HS-27A (cell line): ENCODE measurements around the gene SMYD3.

Experiments
- DNase-seq: peaks from one replicate; pipeline ENCODE4 v3.0.0-alpha.2; 2012; ENCODE audit warnings: low read depth, missing footprints

The SMYD3 gene

DNA sequence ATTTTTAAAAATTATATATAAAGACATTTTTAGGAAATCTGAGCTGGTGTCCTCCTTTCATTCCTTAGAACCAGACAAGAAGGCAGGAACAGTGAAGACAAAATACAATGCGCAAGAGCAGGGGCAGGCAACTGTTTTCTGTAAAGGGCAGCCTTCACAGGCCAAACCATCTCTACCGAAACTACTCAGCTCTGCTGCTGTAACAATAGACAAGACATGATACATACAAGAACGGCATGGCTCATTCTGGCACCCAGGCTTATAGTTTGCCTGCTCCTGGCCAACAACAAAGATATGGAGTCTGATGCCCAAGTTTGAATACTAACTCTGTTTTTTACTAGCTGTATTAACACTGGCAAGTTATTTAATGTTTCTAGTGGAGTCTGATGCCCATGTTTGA lies 232.0 kb downstream of the SMYD3 start:
- DNase-seq: no peak

DNA sequence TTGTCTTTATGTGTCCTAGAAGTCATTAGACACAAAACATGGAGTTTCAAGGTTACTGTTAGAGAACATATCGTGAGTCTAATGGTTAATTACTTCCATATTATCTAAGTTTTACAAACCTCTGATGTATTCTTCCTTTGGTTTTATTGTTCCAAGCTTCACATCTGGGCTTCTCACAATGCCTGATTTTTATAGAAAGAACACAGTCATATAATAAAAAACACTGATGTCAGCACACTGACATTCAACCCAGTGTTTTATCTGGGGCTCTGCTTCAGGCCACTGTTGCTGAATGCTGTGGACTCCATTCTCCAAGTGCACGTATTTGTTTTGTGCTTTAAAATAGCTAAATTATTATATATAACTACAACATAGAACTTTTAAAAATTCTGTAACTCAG lies 232.9 kb downstream of the SMYD3 start:
- DNase-seq: no peak

DNA sequence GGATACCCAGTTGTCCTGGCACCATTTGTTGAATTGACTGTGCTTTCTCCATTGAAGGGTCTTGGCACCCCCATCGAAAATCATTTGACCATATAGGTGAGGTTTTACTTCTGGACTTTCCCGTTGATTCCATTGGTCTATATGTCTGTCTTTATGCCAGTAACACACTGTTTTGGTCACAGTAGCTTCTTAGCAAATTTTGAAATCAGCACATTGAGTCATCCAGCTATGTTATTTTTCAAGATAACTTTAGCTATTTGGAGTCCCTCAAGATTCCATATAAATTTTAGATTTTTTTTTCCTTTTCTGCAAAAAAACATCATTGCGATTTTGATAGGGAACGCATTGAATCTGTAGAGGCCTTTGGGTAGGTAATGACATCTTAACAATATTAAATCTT lies 235.6 kb downstream of the SMYD3 start:
- DNase-seq: no peak

DNA sequence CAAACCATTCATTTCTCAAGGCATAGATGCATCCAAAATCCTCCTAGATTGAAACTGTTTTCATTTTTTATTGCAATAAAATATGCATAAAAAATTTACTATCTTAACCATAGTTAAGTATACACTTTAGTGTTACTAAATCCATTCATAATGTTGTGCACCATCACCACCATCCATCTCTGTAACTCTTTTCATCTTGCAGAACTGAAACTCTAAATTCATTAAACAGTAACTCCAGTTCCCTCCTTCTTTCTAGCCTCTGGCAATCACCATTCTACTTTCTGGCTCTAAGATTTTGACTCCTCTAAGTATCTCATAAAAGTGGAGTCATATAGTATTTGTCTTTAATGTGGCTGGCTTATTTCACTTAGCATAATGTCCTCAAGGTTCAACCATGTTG lies 236.8 kb downstream of the SMYD3 start:
- DNase-seq: no peak

DNA sequence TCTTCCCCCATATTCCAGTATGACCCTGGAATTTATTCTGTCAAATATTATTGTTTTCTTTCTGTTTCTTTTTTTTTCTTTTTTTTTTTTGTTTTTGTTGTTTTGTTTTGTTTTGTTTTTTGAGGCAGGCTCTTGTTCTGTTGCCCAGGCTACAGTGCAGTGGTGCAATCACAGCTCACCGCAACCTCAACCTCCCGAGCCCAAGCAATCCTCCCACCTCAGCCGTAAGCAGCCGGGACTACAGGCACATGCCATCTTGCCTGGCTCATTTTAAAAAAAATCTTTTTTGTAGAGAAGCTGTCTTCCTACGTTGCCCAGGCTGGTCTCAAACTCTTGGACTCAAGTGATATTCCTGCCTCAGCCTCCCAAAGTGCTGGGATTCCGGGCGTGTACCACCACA lies 237.6 kb downstream of the SMYD3 start:
- no peak for DNase-seq

DNA sequence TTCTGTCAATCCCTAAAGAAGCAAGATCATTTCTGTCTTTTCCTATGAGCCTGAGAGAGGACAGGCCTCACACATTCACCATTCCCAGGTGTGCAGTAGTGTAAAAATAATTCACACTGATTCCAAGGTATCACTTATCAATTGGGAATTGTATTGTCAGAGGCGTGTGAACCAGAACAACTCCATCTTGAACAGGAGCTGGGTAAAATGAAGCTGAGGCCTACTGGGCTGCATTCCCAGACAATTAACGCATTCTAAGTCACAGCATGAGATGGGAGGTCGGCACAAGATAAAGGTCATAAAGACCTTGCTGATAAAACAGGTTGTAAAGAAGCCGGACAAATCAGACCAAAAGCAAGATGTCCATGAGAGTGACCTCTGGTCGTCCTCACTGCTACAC lies 239.2 kb downstream of the SMYD3 start:
- DNase-seq: no peak

DNA sequence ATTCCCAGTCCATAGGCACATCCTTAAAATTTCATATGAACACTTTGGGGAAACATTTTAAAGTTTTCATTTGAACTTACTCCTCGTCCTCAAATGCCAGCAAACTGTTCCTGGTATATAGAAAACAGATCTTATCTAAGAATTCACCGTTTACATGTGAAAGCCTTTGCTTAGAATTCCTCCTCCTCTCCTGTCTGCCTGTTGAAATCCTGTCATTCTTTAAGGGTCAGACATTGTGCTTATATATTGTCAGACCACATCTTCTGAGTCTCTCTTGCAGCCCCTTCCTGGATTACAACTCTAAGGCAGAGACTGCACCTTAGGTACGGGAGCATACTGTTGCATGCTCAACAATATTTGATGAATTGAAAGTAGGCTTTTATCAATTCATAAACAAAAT lies 239.7 kb downstream of the SMYD3 start:
- no peak for DNase-seq

DNA sequence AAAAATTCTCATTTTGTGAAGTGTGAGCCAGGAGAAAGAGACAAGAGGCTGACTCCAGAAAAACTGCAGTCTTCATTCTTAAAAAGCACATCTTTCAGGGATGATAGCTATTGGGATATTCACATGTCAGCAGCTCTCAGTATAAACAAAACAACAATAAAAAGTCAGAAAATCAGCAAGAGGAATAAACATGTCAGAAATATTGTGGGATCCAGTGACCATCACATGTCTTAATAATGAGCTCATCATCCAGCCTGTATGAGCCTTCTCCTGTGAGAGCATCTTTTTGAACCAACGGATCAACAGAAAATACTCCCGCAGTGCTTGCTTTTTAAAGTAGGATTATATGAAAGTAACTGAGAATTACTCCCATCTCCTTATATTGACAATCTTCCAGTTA lies 241.6 kb downstream of the SMYD3 start:
- DNase-seq: no peak

DNA sequence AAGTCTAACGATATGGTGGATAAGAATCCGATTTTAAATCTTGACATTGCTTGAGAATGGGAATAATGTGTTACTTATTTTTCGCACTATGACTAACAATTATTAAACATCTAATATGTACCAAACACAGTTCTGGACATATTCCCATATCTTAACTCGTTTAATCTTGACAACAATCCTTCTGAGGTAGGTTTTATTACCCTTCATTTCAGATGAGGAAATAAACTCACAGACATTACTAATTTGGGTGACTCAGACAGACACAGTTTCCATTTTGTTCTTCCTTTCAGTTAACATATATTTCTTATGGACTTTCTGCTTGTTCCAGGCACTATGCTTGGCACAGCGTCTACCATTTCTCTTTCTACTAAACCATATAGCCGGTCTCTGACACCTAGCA lies 244.8 kb downstream of the SMYD3 start:
- no peak for DNase-seq

DNA sequence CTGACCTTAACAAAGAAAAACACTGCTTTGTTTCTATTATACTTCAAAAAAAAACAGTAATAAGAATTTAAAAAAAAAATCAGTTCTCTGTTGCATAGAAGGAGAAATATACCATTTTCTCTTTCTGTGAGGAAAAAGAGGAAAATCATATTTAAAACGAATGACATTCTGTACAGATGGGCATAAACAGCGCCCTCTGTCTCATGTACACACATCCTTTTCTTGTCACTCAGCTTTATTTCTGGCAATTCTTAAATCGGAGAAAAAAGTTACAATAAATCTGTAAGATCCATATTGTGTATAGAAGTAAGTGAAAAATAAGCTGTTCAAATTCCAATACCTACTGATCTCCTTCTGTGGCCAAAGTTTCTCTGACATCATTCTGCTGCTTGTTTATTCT lies 245.4 kb downstream of the SMYD3 start:
- DNase-seq: no peak

DNA sequence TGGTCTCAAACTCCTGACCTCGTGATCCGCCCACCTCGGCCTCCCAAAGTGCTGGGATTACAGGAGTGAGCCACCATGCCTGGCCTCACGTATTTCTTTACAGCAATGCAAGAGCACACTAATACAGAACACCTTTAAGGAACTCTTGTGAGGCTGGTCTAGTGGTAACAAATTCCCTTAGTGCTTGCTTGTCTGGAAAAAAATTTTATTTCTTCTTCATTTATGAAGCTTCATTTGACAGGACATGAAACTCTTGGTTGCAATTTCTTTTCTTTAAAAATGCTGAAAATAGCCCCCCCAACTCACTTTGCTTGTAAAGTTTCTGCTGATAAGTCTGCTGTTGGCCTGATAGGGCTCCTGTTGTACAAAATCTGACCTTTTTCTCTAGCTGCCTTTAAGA lies 248.8 kb downstream of the SMYD3 start:
- no peak for DNase-seq

DNA sequence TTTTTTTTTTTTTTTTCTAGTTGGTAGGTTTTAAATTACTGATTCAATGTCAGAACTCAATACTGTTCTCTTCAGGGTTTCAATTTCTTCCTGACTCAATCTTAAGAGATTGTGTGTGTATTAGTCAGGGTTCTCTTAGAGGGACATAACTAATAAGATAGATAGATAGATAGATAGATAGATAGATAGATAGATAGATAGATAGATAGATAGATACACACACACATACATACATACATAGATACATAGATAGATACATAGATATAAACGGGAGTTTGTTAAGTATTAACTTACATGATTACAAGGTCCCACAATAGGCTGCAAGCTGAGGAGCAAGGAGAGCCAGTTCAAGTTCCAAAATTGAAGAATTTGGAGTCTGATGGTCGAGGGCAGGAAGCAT lies 251.3 kb downstream of the SMYD3 start:
- DNase-seq: no peak

DNA sequence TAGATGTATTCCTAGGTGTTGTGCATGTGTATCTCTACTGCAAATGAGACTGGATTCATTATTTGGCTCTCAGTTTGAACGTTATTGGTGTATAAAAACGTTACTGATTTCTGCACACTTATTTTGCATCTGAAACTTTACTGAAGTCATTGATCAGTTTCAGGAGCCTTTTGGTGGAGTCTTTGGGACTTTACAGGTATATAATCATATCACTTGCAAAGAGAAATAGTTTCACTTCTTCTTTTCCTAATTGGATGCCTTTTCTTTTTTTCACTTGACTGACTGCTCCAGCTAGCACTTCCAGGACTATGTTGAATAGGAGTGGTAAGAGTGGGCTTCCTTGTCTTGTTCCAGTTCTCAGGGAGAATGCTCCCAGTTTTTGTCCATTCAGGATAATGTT lies 252.2 kb downstream of the SMYD3 start:
- DNase-seq: no peak

DNA sequence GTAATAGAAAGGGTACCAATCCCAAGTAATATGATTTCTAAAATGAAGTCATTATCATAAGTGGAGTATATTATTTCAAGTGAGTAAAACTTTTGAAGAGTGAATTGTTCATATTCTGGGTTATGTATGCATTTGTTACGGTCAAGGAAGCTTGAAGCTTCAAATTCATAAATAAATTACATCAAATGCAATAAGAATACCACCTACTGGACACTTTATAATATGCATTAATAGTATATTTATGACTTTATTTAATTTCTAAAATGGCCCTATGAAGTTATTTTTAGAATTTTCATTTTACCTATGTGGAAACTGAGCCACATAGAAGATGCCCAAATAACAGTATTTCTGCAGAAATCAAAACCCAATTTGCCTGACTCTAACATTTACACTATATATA lies 260.6 kb downstream of the SMYD3 start:
- no peak for DNase-seq

DNA sequence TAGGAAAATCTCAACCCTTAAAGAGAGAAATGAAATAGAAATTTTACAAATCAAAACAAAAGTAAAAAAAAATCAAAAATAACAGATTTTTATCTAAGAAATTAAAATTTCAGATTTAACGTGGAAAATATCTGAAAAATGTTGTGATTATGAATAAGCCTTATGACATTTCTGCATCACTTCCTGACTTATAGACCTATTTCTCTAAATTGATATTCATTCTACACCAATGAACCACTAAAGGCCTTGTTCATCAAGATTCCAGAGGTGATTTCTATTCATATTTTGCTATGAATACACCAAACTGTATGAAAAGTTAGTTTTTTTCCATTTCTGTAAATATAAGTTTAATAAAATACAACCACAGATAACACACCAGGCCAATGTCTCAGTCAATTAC lies 261.5 kb downstream of the SMYD3 start:
- peak; percentile 12 for DNase-seq

DNA sequence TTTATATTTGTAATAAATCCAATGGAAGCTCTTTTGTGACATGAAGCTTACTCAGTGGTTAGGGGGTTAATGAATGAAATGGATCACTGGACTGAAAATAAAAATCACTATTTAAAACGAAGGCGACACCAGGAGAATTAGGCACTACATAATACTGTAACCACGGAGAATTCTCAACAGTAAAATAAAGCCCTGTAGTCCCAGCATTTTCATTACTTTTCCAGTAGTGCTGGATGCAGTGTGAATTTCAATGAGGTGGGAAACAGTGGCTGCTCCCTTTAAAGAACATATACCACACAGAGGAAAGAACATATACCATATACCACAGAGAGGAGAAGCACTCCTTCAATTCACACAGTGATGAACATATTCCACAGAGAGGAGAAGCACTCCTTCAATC lies 275.0 kb downstream of the SMYD3 start:
- DNase-seq: no peak

DNA sequence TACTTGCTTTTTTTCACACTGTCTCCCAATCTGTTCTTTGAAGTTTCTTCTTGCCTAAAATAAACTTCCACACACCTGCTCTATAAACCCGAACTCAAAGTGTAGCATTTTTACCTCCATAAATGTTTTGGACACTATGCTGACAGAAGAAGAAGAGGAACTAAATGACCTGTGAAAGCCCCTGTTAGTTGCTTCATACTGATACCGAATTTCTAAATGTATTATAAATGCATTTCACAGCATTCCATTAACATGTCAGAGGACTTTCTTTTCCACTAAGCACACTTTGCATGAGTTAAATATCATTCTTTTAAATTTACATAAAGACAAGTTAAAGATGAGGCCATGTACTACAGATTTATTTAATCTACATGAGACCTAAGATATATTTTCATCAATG lies 281.0 kb downstream of the SMYD3 start:
- no peak for DNase-seq

DNA sequence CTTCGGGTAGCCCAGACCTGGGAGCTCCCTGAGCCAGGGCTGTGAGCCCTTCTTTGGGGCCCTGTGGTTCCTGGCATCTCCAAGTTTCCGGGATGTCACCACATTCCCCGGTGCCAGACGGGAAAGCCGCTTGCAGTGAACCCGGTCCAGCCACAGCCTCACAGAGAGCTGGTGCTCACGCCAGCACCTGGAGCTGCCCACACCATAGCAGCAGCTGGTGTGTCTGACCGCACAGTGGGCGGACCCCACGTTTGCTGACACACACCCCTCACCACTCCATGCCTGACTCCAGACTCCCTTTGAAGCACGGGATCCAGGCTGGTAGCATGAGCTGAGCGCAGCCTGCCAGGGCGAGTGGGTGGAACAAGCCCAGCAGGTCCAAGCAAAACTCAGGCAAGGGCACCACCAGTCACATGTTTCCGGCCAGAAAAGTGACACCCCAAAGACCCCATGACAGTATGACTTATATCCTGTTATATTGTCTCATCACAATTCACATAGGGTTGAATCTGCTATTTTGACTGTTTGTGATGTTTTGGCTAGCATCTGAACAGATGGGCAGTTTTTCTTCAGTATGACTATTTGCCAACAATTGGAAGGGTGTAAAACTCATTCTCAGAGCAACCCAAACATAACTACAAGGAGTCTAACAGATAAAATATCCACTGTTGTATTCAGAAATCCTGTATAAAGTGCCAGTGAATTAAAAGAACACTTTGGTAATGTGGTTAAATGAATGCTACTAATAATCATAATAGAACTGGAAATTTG lies 285.4 kb downstream of the SMYD3 start:
- DNase-seq: no peak

DNA sequence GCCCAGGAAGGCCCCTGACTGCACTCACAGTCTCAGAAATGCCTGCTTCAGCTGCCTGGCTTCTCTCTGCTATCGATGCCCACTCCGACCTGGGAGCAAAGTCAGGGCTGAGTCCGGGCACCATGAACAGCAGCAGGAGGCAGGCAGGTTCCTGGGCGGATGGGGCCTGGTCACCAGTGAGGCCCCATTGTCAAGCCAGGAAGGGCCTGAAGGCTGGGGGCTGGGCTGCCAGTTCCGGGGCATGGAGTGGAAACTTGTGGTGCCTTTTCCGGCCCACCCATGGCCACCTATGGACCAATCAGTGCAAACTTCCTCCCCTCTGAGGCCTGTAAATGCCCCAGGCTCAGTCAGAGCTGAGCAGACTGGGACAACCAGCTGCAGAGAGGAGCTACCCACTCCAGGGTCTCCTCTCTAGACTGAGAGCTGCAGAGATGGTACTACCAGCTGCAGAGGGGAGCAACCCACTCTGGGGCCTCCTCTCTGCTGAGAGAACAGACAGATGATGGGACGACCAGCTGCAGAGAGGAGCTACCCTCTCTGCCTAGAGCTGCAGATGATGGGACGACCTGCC lies 286.5 kb downstream of the SMYD3 start:
- no peak for DNase-seq

DNA sequence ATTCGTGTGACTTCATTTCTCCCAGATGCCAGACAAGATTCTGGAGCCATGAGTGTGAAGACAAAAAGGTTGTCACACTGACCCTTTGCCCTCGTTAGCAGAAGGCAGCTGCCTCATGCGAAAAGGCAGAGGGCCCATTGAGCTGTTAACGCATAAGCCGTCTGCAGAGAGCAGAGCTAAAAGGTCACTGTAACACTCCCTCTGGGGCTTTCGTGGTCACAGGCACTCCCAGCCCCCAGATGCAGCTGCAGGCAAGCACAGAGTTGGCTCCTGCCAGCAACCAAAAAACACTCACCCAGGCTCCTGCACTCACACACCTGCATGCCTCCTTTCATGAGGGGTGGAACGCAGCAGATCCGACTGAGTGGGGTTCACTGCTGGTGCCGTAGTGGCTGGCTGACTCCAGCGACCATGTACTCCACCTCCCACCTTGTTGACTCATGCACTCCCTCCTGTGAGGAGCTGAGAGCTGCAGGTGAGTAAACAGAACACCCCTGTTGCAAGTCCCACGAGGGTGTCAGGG lies 287.5 kb downstream of the SMYD3 start:
- no peak for DNase-seq

DNA sequence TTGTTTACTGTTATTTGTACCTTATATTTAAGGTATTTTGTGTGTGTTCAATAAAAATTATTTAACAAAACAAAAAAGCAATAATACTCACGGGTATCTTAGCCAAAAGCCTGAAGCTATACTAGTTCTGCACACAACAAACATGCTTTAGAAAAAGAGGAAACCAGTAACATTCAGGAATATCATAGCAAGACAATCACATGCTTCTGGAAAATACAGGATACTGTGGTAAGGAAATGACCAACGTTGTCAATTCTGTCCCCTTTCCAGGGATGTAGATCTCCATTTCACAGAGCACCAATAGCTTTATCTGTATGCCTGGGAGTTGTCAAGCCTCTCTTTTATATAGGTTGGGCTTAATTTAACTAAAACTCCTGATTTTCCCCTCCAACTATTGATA lies 288.4 kb downstream of the SMYD3 start:
- DNase-seq: no peak

DNA sequence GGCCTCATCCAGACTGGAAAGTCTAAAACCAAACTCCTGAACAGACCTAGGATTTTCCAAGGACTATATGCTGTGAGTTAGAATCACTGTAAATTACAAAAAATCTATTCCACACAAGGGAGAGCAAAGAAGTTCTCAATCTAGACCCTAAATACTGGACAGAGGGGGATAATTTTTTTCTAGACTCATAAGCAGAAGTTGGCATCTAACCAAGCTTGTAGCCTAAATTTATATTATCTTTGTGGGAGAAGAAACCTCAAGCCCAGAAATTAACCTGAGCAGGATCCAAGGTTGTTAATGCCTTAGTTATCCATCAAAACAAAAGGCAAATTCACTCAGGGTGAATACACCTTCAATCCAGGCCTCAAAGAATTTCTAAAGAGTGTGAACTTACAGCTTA lies 290.2 kb downstream of the SMYD3 start:
- DNase-seq: no peak

DNA sequence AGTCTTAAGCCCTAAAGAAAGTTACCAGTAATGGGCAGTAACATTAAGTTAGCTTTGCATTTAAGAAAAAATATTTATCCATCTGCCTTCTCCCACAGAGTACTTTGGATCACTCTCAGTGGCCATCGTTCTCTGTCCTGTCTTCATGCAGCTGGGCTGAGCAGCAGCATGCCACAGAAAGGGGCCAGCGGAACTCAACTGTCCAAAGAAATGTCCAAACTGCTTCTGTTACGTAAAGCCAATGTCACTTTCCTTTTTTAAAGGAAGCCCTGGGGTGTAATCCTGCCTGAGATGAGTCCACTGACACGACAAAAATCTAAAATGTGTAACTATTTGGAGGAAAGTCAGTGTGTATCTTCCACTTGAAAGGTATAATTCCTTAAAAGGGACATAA lies 291.6 kb downstream of the SMYD3 start:
- DNase-seq: no peak
